H7 (cell line): ENCODE results near the gene ITGA1. TPM values are rescaled to one million over a fixed set of nuclear protein-coding genes. Genes with fewer than 3 reads are reported as not detected.

Experiments
- DNase-seq: peaks from one replicate; pipeline ENCODE4 v3.0.0; 2012
- H3K27me3 ChIP-seq: 2 replicates; pipeline ENCODE4 v1.6.0; 2011; ENCODE audit warnings: mild to moderate bottlenecking, low read length; ENCODE audit not compliant: control insufficient read depth, insufficient read depth
- H3K36me3 ChIP-seq: replicated peaks from 2 replicates; pipeline ENCODE4 v1.5.1; 2011; ENCODE audit warnings: low read length; ENCODE audit not compliant: control insufficient read depth, insufficient read depth
- H3K4me3 ChIP-seq: 2 replicates; pipeline ENCODE4 v1.5.1; 2011; ENCODE audit warnings: low read depth, mild to moderate bottlenecking, control low read depth, low read length, moderate library complexity; ENCODE audit not compliant: insufficient read depth
- total RNA-seq: library from RNA; depleted of rRNA; stranded (reverse); fragments of >200 nt; shearing (Covaris generic); gene quantifications from 2 replicates; pipeline ENCODE4 v1.2.3, GENCODE V29; 2014; rRNA removed

ITGA1 gene
- total RNA-seq, 1 experiment from 2014 or later = 2.6 TPM

- no peak for DNase-seq
Measured at GRCh38 chr5:53008751-53009150, 221.0 kb downstream of the ITGA1 start.

More at GRCh38 chr5:53008751-53009150, 221.0 kb downstream of the ITGA1 start:
- Histone ChIP-seq H3K27me3 (no peaks in the 10 kb centered on the region), H3K4me3 (no peak overlapping the region), H3K36me3 (no peaks in the 10 kb centered on the region)

Other genes with a start within 250 kb of the ITGA1 start
- gene PELO, start within 50 bp of the ITGA1 start, total RNA-seq = 27.1 and 27.6 TPM in 2 replicates
- 1.2 and 2.8 TPM in 2 replicates for gene ITGA2, start 201.4 kb downstream of the ITGA1 start, total RNA-seq